GM19193 (cell line): ENCODE results near the gene GIT1.

ENCODE experiments used
- POLR2A ChIP-seq: IDR thresholded peaks from 4 replicates; pipeline ENCODE4 v1.6.1; 2011; ENCODE audit not compliant: insufficient read depth, insufficient read length; ENCODE audit errors: extremely low read depth

The GIT1 gene, protein sequence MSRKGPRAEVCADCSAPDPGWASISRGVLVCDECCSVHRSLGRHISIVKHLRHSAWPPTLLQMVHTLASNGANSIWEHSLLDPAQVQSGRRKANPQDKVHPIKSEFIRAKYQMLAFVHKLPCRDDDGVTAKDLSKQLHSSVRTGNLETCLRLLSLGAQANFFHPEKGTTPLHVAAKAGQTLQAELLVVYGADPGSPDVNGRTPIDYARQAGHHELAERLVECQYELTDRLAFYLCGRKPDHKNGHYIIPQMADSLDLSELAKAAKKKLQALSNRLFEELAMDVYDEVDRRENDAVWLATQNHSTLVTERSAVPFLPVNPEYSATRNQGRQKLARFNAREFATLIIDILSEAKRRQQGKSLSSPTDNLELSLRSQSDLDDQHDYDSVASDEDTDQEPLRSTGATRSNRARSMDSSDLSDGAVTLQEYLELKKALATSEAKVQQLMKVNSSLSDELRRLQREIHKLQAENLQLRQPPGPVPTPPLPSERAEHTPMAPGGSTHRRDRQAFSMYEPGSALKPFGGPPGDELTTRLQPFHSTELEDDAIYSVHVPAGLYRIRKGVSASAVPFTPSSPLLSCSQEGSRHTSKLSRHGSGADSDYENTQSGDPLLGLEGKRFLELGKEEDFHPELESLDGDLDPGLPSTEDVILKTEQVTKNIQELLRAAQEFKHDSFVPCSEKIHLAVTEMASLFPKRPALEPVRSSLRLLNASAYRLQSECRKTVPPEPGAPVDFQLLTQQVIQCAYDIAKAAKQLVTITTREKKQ

DNA sequence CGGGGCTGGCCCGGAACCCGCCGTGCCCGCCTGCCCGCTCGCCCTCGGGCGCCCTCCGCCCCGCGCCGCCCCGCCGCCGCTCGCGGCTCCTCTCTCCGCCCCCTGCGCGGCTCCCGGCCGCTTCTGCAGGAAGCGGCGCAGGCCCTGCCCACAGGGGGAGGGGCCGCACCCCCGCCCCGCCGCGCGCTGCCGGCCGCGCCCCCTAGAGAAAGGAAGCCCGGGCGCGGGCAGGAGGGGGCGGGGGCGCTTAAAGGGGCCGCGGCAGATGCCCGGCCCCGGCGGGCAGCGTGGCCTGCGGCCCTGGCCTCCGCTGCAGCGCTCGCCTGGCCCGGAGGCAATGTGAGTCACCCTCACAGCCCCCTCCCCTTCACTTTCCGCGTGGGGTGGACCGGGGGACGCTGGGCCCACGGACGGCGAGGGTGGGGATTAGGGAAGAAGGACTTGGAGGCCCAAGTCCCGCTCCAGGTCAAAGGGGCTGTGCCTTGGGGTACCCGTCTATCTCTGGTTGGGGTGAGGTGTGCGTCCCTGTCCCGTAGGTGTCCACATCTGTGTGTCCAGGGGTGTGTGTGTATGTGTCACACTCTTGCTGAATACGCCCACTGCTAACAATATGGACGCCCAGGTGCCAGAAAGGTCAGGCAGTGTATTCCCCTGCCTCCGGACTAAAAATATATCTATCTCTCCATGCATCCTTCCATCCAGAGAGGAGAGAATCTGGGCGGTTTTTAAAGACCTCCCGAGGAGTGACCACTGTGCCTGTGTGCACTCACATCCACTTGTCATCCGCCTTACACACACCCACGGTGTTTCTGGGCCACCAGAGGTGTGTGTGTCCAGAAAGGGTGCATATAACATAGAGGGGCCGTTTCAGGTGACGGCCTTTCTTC, at the start of gene GIT1:
GIT1 (minus strand) TSS at position 125 of the 887 bp plus-strand sequence. CDS start 270 bp downstream, outside the sequence.
- peak; percentile 20 for TF ChIP-seq POLR2A

DNA sequence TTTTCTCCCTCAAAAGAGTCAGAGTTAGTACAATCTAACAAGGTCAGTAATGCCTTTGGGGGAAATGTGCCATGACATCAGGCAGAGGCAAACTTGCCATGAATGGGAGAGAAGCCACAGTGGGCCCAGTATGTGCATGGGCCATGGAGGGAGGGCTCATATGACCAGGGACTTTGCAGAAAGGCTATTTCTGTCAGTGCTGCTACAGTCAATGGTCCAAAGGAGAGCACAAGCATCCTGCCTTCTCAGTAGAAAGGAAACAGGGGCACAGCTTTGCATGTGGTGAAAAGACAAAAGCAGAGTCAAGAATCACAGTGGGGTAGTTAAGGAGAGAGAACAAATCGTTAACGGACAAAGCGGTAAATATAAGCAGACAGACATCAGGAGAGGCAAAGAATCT, 44.4 kb upstream of the GIT1 start:
- no peak for TF ChIP-seq POLR2A

DNA sequence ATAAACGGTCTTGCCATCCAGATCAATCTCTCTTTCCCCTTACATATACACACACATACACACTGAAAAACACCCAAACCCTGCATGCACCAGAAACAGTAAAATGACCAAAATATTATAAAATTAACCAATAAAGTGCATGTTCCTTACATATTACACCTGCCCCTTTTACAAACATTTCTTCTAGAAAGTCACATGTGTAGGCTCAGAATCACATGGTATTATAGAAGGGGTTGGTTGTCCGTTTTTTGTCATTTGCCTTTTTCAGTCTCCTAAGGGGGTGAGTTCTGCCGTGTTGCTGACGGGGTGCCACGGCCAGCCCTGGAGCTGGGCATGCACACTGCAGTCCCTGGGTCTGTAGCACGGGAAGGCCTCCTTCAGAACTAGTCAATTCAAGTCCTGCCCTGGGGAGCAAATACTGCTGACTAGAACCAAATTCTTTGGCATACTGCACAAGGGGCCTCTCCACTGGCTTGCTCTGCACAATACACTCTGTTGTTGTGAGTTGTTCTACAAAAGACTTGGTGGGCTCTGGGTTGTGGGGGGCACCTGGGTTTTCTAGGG, 41.3 kb upstream of the GIT1 start:
- TF ChIP-seq POLR2A: no peak

DNA sequence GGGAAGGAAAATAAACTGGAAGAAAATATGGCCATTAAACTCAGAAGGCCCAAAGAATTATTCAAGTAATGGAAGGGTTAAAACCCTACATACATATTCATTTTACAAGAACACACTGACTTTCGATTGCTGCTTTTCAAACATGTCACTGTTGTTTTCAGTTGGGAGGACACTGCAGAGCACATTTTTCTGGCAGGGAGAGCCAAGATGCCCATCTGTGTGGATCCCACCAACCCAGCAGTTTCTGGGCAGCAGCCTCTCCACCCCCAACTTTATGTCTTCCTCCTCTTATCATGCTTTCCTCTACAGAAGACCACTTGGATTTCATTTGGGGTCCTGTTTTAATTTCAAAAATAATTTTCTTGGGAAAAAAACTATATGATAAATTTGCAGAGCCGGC, 40.4 kb upstream of the GIT1 start:
- no peak for TF ChIP-seq POLR2A

DNA sequence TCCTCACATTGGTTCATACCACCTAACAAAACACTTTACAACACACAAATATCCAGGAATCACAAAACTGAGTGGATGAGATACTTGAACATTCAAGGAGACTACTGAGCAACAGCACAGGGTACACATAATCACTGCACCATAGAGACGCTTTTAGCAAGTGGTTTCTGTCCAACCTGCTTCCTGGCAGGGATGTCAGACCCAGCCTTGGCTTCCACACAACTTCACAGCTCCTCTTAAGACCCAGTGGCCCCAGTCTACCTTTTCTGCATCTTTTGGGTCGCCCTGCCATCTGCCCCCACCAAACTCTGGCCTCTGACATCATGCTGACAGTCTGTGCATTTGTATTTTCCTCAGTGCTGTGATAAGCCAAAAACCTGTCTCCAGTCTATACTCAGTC, 39.2 kb upstream of the GIT1 start:
- TF ChIP-seq POLR2A: no peak

DNA sequence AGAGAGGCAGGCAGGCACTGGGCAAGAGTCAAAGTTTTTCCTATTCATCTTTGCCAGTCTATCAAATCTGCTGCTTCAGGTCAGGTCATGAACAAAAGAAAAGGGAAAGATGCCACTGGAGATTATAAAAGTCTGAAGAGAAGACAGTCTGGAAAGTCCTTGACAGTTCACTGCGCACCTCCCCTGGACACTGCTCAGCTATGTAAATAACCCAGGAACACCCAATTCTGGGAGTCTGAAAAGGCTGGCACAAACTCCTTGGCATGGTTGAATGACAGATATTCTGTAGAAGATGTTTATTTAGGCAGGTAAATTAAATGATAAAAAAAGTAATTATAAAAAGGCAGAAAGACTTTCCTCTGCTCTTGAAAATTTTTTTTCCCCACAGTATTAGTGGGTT, 38.5 kb upstream of the GIT1 start:
- TF ChIP-seq POLR2A: no peak

DNA sequence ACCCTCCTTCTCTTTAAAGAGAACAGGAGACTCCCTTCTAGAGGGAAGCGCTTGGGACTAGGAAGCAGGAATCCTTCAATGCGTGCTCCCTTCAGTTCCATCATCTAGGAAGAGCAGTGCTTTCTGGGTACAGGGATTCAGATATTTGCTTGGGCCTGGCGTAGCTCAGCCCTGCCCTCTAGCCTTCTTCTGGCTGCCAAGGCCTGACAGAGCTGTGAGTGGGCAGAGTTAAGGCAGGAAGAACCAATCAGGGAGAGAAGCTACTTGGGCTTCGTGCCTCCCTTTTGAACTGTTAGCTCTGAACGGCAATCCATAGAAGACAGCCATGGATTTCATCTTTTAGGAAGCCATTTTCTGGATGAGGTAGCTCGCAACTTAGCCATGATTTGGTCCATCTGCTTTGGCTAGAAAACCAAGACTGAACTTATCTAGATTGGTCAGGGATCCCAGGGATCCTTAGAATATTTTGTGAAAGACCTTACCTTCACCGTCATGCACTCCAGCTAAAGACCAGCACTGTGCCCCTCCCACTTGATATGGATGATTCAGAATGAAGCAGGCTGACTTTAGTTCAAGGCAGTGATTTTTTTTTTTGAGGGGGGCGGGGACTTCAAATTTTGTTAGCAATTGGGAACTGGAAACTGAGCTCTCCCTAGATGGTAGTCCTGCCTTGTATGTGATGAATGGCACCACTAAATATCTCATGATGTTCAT, 35.7 kb upstream of the GIT1 start:
- TF ChIP-seq POLR2A: no peak

DNA sequence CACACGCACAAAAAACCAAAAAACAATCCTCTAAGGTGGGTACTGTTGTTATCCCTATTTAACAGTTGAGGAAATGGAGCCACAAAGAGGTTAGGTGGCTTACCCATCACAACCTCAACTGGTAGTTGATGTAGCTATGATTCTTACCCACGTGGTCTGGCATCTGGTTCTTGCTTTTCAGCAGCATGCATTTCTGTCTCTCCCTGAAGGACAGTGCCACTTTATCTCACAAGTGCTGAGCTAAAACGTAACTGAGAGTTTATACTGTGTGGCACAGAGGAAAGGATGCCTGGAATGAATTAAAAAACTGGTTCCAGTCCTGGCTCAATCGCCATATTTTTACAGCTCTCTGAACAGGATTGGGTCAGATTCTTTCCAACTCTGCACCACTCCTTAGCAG, 35.1 kb upstream of the GIT1 start:
- TF ChIP-seq POLR2A: no peak

DNA sequence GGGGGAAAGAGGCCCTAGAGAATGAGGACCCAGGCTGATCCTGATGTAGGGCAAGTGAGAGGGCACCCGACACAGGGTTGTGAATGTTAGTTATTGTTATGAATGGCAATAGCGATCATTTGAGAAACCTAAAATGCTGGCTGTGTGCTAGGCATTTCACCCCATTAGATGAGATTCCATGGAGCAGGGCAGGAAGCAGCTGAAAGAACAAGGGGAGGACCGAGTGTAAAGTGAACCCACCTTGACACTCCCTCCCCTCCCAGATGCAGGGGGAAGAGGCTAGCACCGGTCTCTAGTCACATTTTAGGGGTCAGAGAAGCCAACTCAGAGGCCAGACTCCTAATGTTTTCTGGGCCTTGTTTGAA, 33.8 kb upstream of the GIT1 start:
- no peak for TF ChIP-seq POLR2A

DNA sequence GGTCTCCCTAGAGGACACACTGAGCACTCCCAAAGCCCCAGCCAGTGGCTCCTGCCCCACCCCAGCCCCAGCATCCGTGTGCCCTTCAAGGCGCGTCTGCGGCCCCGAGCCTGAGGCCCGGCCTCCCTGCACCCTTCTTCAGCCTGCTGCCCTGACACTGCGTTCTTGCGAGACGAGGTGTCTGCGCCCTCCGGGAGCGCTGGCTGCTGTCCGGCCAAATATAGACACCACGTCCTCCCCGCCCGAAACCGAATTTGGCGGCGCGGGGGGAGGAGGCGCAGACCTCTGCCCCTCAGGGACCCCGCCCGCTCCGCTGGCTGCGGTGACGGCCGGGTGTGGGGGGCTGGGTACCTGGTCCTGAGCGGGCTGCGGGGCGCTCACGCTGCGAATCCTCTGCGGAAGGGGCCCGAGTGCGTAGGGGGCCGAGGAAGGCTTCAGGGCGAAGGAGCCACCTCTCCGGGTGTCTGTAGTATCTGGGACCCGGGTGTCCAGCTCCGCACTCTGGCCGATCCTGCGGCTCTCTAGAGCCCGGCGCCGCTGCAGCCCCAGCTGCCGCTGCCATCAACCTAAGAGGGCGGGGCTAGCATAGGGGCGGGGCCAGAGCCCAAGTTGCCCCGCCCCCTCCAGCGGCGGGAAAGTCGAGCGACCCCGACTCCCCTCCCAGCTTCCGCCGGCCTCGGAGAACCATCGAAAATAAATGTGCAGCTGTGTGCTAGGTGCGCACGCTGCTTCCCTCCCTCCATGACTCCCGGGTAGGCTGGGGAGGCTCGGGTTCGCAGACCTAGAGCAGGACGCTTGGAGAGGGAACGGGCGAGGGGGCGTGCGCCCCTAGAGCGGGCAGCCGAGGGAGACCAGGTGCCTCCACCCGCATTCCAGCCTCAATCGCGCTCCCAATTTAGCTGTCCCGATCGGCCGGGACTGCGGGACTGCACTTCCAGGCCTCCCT, 33.2 kb upstream of the GIT1 start, which contains the start of gene CORO6:
CORO6 (minus strand) TSS at position 576 of the 946 bp plus-strand sequence. CDS start 1,491 bp downstream, outside the sequence.
- TF ChIP-seq POLR2A: peak; percentile 29

DNA sequence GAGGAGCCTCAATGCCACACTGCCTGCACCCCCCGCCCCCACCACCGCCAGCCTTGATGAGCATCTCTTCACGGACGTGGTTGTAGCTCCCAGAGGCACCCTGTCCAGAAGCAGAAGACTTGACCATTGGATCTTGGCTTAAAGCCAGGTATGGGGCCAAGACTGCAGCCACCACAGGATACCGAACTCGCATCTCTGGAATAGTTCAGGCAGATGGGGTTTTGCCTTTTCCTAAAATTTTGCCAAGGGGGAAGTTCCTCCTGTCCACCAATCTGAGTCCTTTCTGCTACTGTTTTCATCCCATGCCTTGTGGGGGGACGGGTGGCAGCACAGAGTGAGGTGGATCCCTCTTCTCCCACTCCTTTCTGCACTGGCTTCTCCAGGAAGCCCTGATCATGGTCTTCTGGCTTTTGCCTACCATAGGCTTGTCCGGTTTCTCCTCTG, 32.3 kb upstream of the GIT1 start:
- TF ChIP-seq POLR2A: no peak

DNA sequence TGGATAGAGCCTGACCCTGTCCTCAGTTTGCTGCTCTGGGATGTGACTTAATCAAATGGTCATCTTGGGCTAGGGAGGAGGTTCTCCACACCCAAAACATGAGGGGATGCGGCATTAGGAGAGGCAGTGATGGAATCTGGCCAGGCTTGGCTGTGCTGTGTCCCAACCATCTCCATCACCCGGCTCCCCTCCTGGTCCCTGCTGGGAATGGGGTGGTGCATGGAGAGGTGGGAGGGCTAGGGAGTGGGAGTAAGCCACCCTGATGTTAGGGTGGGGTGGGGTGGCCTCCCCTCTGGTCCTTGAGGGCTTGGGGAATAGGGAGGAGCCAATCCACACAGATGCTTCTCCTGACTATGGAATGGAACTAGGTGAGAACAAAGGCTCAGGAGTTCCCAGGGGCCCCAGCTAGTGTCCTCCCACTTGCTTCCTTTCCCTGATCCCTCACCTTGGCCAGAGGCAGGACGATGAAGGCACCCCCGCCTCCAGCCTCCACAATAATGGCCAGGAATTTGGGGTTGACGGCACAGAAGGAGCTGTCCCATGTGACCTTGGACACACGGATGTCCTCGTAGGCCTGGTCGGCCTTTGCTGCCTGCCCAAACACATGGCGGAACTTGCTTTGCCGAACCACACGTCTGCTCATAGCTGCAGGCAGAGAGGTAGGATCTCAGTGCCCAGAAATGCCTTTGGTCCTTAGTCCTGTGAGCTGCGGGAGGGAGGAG, 31.5 kb upstream of the GIT1 start:
- no peak for TF ChIP-seq POLR2A
